Measurements from ENCODE around the gene ANKRD34B.

The ANKRD34B gene

DNA sequence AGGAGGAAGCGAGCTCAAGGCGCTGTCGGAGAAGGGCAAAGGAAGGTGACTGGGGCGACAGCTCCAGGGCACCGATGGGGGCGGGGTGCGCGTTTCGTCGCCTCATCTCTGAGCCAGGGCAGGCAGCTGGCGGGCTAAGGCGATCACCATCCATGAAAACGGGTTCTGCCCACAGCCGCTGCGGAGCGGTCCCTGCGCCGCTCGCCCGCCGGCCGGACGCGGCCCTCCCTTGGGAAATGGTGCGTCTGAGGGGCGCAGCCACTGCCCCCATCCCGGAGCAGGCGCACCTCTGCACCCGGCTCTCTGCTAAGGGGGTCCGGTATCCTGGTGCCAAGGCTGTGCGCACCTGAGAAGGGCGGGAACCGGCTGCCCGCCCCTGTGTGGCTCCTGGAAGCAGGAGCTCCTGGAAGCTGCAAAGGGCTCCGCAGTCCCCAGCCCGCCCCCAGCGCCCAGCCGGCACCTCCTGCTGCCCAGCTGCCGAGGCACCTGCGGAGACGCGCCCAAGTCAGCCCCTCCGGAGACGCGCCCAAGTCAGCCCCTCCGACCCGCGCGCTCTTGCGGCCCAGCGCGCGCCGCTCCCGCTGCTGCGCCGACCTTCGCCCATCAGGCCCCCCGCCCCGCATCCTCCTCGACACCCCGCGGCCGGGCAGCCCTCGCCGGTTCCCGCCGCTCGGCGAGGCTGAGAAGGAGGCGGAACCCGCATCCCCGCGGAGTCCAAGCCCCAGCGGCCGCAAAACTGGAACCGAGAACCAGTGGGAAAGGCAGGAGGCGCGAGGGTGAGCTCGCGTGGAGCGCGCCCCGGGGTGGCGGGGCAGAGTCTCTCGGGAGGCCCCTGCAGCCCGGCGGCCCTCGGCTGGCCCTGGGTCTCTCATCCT is 757 bp downstream of the ANKRD34B start:
- no peak for DNase-seq (ENCODE audit: low read depth)

DNA sequence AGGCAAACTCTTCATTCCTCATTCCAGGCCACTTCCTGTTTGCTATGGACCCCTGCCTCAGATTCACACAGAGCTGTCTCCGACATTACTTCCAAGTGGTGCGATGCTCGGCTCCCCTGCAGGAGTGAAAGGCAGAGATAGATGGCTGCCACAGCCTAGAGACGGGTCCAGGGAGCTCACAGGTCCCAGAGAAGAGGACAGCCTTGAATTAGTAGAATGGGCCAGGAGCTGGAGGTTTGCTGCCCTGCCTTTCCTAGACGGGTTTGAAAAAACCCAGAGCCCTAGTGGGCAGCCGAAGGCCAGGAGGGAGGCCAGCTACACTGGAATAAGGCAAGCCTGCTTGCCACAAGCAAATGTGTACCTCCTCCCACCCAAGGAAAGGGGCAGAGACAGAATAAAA is 1.8 kb downstream of the ANKRD34B start:
- no peak for DNase-seq (ENCODE audit: low read depth)

DNA sequence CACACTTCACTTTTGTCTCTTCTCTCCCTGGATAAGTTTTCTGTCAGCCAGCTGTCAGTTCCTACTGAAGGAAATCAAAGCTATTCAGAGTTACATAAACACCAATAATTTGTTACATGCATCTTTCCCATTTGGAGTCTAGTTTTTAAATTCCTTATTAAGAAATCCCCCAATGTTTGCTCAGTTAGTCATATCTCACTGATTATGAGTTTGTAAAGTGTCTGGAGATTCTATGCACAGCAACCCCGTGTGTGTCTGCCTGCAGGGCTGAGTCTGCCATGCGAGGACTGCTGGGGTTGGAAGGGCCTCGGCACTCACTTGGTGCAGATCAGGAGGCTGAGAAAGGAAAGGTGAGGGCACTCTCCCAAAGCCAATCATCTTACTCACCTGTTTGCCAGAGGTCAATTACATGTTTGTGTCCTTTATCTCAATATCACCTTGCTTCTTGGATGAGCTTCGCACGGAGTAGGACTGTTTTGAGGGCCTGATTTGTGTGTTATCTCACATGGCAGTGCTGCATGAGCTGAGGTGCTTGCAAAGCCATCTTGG is 3.3 kb downstream of the ANKRD34B start:
- DNase-seq (ENCODE audit: low read depth): no peak

DNA sequence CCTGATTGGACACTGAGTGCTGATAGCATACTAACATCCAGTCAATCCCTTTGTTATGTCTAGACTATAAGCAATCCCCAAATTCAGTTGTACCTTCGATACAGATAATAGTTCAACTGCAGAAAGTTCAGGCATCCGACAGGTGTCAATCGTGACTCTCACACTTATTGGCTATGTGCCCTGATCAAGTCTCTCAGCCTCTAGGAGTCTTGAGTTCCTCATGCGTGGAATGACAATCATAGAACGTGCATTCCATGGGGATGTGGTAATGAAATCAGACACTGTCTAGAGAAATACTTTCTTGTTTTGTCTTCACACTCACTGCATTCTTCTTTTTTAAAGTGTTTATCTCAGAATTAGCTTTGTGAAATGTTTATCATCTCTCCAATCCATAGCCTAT is 4.8 kb downstream of the ANKRD34B start:
- DNase-seq (ENCODE audit: low read depth): no peak

DNA sequence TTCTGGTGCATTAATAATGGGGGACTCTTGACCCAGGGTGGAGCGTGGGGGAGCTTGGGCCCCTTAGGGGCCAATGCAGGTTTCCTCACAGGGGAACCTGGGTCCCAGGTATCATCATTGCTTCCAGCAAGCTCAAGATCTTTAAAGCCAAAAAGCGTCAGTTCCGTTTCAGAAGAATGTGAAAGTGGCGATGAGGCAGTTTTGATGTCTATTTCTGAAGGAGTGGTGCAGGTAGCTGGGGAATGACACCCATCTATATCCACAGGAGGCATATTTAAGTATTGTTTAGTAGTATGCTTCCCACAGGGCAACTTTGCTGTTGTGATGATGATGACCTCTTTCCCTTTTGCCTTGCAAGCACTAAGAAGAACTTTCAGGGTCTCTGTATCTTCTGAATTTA is 10.8 kb downstream of the ANKRD34B start:
- no peak for DNase-seq (ENCODE audit: low read depth)

DNA sequence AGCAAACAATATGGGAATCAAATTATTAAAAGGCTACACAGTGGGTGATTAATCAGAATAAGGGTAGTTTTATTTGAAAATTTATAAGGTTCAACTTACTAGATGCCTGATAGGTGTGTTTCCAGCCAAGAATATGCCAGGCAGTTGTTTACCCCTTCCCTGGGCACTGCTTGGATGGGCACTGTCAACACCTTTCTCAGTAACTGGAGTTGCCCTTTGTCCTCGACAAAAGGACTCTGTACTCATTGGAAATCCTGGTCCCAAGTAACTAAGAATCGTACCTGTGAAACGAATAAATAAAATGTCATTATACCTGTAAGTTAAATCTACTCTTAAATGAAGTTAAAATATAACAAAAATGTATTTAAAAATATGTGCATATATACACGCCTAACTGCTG is 15.0 kb downstream of the ANKRD34B start:
- DNase-seq (ENCODE audit: low read depth): no peak

DNA sequence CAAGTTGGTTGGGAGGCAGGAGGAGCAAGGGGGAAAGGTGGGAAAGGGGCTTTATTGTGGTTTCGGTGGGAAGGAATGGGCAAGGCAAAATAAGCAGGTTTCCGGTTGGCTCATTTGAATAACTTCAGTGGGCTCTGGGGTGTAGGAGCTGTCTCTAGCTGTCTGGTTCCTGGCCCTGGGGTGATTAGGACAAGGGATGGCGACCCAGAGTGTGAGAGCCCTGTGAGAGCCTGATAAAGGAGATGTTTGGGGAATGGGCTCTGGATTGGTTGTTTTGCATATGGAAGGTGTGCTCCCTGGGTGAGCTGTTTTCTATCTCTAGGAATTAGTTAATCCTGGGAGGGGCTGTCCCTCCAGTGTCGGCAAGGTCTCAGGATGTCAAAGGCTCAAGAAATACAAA is 15.4 kb downstream of the ANKRD34B start:
- DNase-seq (ENCODE audit: low read depth): no peak

DNA sequence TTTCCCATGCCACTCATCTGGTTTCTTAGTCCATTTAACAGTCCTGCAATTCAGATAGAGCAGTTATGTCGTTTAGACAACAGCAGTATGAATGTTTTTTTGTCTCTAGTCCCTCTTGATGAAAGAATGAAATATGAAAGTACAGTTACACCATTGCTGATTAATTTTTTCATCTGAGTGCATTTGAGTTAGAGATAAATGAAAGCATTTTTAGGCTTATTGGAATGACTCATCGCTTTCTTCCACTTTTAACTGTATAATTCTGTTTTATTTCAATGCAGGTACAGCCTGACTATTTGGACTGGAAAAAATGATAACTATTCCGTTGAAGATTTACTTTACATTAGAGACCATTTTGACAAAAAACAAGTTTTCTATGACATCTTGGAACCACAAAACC is 28.7 kb downstream of the ANKRD34B start:
- no peak for DNase-seq (ENCODE audit: low read depth)

DNA sequence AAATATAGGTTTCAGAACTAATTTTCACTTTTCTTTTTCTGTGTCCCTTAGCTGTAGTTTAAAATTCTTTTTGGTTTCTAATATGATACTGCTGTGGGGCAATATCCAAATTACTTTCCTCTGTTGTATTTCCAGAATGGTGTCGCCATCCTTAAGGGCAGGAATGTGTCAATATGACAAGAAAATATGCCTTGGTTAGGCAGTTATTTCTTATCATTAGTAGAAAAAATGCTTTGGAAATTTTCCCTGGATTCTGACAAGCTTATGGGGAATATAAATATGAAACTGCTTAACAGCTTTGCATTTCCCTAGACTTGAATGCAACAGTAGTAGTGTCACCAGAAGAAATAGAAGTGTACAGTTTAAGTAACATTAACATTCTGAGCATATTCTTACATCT is 29.4 kb downstream of the ANKRD34B start:
- DNase-seq (ENCODE audit: low read depth): no peak

DNA sequence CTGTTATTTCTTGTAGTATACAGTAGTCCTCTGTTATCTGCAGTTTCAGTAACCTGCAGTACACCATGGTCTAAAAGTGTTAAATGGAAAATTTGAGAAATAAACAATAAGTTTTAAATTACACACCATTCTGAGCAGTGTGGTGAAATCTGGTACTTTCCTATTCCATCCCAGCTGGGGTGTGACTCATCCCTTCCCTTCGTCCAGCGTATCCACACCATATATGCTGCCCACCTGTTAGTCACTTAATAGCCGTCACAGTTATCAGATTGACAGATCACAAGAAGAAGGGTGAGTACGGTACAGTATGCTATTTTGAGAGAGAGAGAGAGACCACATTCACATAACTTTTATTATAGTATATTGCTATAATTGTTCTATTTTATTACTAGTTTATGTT is 53.3 kb downstream of the ANKRD34B start:
- peak; percentile 2 for DNase-seq (ENCODE audit: low read depth)

DNA sequence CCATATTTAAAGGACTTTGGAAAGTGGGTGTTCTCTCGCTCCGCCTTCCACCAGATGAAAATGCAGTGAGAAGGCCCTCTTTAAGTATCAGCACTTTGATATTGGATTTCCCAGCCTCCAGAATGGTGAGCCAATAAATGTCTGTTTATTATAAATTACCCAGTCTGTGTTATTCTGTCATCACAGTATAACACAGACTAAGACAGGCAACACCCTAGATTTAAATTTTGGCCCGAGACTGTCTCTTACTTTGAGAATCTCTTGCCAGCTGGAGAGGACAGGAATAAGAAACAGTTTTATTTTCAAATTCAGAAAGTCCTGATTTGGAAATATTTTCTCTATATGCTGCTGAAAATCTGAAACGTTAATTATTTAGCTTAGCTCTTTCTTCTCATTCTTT is 60.7 kb downstream of the ANKRD34B start:
- no peak for DNase-seq (ENCODE audit: low read depth)

DNA sequence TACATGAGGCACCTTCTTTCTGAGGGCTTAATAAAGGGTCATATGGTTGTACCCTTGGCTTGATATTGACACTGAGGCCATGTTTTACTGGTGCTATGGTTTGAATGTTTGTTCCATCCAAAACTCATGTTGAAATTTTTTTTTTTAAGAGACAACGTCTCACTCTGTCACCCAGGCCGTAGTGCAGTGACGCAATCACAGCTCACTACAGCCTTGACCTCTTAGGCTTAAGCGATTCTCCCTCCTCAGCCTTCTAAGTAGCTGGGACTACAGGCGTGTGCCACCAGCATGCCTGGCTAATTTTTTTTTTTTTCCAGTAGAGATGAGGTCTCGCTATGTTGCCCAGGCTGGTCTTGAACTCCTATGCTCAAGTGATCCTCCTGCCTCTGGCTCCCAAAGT is 61.2 kb downstream of the ANKRD34B start:
- DNase-seq (ENCODE audit: low read depth): no peak

DNA sequence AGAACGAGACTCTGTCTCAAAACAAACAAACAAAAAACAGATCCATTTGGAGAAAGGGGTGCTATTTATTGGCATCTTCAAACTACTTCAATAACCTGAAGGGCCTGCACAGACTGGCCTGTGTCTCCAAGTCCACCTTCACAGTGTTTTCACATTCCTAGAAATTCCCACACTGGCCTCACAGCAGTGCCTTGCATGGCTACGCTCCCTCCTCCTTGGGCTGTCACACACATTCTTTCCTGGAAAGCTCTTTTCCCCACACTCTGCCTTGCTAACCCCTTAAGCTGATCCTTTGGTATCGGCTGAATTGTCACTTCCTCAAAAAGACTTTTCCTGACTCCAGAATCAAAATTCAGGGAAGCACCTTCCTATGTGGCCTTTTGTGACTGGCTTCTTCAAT is 62.4 kb downstream of the ANKRD34B start:
- no peak for DNase-seq (ENCODE audit: low read depth)
